HG02973 (cell line): Measurements from ENCODE around the gene TFPT.

Source experiments
- ATAC-seq: cut with Tn5 transposase; IDR thresholded peaks from one replicate; pipeline ENCODE4 v1.9.1; 2021; ENCODE audit warnings: moderate library complexity; ENCODE audit not compliant: unreplicated experiment

TFPT gene

GRCh38 chr19:54115109-54116063 lies at the start of gene TFPT, which contains the start of gene PRPF31:
Gene TFPT (minus strand): TSS chr19:54115657. CDS start chr19:54115269, 388 bp downstream.
Gene PRPF31 (plus strand): TSS chr19:54115754. CDS start chr19:54118279, 2,525 bp downstream.
- peak; percentile 76 for ATAC-seq

GRCh38 chr19:54165222-54165621 lies 49.8 kb upstream of the TFPT start:
- no peak for ATAC-seq

GRCh38 chr19:54164369-54165068 lies 49.1 kb upstream of the TFPT start:
- ATAC-seq = no peak

- ATAC-seq = no peak
Measured at GRCh38 chr19:54162884-54163283, 47.4 kb upstream of the TFPT start.

GRCh38 chr19:54162241-54162805 lies 46.9 kb upstream of the TFPT start:
- no peak for ATAC-seq

GRCh38 chr19:54160854-54161253 lies 45.4 kb upstream of the TFPT start:
- no peak for ATAC-seq

GRCh38 chr19:54160182-54160811 lies 44.8 kb upstream of the TFPT start:
- ATAC-seq = no peak

- peak; percentile 76 for ATAC-seq
Measured at GRCh38 chr19:54159352-54160181, 44.1 kb upstream of the TFPT start, which contains the start of gene LENG1. Gene LENG1 (minus strand): TSS chr19:54159721. CDS start chr19:54159695, 26 bp downstream.

- ATAC-seq = no peak
Measured at GRCh38 chr19:54158812-54159351, 43.4 kb upstream of the TFPT start.

- ATAC-seq = no peak
Measured at GRCh38 chr19:54156953-54157352, 41.5 kb upstream of the TFPT start.

GRCh38 chr19:54156490-54156889 lies 41.0 kb upstream of the TFPT start:
- ATAC-seq = no peak

GRCh38 chr19:54155694-54156093 lies 40.2 kb upstream of the TFPT start:
- no peak for ATAC-seq

- no peak for ATAC-seq
Measured at GRCh38 chr19:54154603-54155345, 39.3 kb upstream of the TFPT start.

GRCh38 chr19:54153731-54154326 lies 38.4 kb upstream of the TFPT start:
- ATAC-seq = no peak

- ATAC-seq = no peak
Measured at GRCh38 chr19:54152878-54153524, 37.5 kb upstream of the TFPT start.

- ATAC-seq = no peak
Measured at GRCh38 chr19:54152267-54152666, 36.8 kb upstream of the TFPT start.

GRCh38 chr19:54151362-54152035 lies 36.0 kb upstream of the TFPT start:
- no peak for ATAC-seq
